Measurements from ENCODE around the gene RBFOX2.
"Not testable (repeated sequence)": the region's sequence is repeated elsewhere in the genome, so short reads cannot be mapped to it uniquely, and the experiment has no call there.

RBFOX2 gene

GRCh38 chr22:36021606-36022153 lies 6.9 kb downstream of the RBFOX2 start:
- Histone ChIP-seq H3K4me3 (ENCODE audit: severe bottlenecking) (no peak overlapping the region), H3K4me1 (ENCODE audit: insufficient read depth, poor library complexity, severe bottlenecking) (peaks cover 3% of the 10 kb centered on the region), H3K9me3 (ENCODE audit: severe bottlenecking) (no peaks in the 10 kb centered on the region), H3K36me3 (ENCODE audit: low read depth) (peaks cover 18% of the 10 kb centered on the region), H3K27ac (ENCODE audit: poor library complexity, severe bottlenecking) (no peak overlapping the region), H3K27me3 (ENCODE audit: insufficient read depth, poor library complexity, severe bottlenecking) (no peaks in the 10 kb centered on the region)
- no peak for ATAC-seq (ENCODE audit: low read depth)
- DNase-seq (ENCODE audit: low spot score), result no peak
- TF ChIP-seq, protein P1, sequence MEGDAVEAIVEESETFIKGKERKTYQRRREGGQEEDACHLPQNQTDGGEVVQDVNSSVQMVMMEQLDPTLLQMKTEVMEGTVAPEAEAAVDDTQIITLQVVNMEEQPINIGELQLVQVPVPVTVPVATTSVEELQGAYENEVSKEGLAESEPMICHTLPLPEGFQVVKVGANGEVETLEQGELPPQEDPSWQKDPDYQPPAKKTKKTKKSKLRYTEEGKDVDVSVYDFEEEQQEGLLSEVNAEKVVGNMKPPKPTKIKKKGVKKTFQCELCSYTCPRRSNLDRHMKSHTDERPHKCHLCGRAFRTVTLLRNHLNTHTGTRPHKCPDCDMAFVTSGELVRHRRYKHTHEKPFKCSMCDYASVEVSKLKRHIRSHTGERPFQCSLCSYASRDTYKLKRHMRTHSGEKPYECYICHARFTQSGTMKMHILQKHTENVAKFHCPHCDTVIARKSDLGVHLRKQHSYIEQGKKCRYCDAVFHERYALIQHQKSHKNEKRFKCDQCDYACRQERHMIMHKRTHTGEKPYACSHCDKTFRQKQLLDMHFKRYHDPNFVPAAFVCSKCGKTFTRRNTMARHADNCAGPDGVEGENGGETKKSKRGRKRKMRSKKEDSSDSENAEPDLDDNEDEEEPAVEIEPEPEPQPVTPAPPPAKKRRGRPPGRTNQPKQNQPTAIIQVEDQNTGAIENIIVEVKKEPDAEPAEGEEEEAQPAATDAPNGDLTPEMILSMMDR (IDR thresholded peaks at IDR 0.05; ENCODE audit: poor library complexity, severe bottlenecking), result no peak

DNA sequence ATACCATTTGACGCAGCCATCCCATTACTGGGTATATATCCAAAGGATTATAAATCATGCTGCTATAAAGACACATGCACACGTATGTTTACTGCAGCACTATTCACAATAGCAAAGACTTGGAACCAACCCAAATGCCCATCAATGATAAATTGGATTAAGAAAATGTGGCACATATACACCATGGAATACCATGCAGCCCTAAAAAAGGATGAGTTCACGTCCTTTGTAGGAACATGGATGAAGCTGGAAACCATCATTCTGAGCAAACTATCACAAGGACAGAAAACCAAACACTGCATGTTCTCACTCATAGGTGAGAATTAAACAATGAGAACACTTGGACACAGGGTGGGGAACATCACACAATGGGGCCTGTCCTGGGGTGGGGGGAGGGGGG lies 7.8 kb downstream of the RBFOX2 start:
- H3K36me3 ChIP-seq (ENCODE audit: low read depth), result peaks cover 18% of the 10 kb centered on the region
- H3K27ac ChIP-seq (ENCODE audit: poor library complexity, severe bottlenecking); H3K4me1 ChIP-seq (ENCODE audit: insufficient read depth, poor library complexity, severe bottlenecking); H3K4me3 ChIP-seq (ENCODE audit: severe bottlenecking); H3K9me3 ChIP-seq (ENCODE audit: severe bottlenecking); ATAC-seq (ENCODE audit: low read depth); H3K27me3 ChIP-seq (ENCODE audit: insufficient read depth, poor library complexity, severe bottlenecking); DNase-seq (ENCODE audit: low spot score): not testable (repeated sequence)

DNA sequence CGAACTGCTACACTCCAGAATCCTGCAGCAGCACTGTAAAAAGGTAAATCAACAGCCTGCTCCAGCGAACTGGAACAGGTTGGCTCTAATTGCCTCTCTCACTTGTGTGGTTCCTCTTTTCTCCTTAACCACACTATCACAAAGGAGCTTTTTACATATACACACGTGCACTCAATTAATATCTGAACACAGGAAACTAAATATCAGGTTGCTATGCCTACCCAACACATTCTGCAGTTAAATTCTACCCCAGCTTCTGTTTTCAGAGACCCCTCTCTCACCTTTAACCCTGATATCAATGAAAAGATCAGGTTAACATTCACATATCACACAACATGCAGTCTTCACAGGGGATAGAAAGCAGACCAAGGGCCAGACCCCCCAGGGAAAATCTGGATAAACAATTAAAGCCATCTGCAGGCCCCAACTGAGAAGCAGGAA lies 11.0 kb downstream of the RBFOX2 start:
- Histone ChIP-seq H3K36me3 (ENCODE audit: low read depth) (peaks cover 9% of the 10 kb centered on the region; the same call in 1 of the 2 replicates), H3K27me3 (ENCODE audit: insufficient read depth, poor library complexity, severe bottlenecking) (no peaks in the 10 kb centered on the region), H3K27ac (ENCODE audit: poor library complexity, severe bottlenecking) (no peak overlapping the region), H3K4me1 (ENCODE audit: insufficient read depth, poor library complexity, severe bottlenecking) (peaks cover 3% of the 10 kb centered on the region), H3K4me3 (ENCODE audit: severe bottlenecking) (no peak overlapping the region), H3K9me3 (ENCODE audit: severe bottlenecking) (no peaks in the 10 kb centered on the region)
- TF ChIP-seq, protein P1 (IDR thresholded peaks at IDR 0.05; ENCODE audit: poor library complexity, severe bottlenecking), result no peak
- no peak for ATAC-seq (ENCODE audit: low read depth)
- DNase-seq (ENCODE audit: low spot score), result no peak

GRCh38 chr22:36016684-36017083 lies 11.9 kb downstream of the RBFOX2 start:
- no peaks in the 10 kb centered on the region for H3K9me3 ChIP-seq (ENCODE audit: severe bottlenecking)
- H3K4me3 ChIP-seq (ENCODE audit: severe bottlenecking), result no peak overlapping the region
- peaks cover 9% of the 10 kb centered on the region; the same call in 1 of the 2 replicates for H3K36me3 ChIP-seq (ENCODE audit: low read depth)
- H3K27ac ChIP-seq (ENCODE audit: poor library complexity, severe bottlenecking), result no peak overlapping the region
- no peaks in the 10 kb centered on the region for H3K27me3 ChIP-seq (ENCODE audit: insufficient read depth, poor library complexity, severe bottlenecking)
- no peaks in the 10 kb centered on the region for H3K4me1 ChIP-seq (ENCODE audit: insufficient read depth, poor library complexity, severe bottlenecking)
- no peak for DNase-seq (ENCODE audit: low spot score)
- no peak for ATAC-seq (ENCODE audit: low read depth)
- TF ChIP-seq, protein P1 (IDR thresholded peaks at IDR 0.05; ENCODE audit: poor library complexity, severe bottlenecking), result no peak

- DNase-seq (ENCODE audit: low spot score), result no peak
These were observed 12.7 kb downstream of the RBFOX2 start for GRCh38 chr22:36015811-36016529.

More at GRCh38 chr22:36015811-36016529, 12.7 kb downstream of the RBFOX2 start:
- Histone ChIP-seq H3K4me1 (ENCODE audit: insufficient read depth, poor library complexity, severe bottlenecking) (peaks cover 6% of the 10 kb centered on the region), H3K9me3 (ENCODE audit: severe bottlenecking) (no peaks in the 10 kb centered on the region), H3K4me3 (ENCODE audit: severe bottlenecking) (no peak overlapping the region), H3K27ac (ENCODE audit: poor library complexity, severe bottlenecking) (no peak overlapping the region), H3K27me3 (ENCODE audit: insufficient read depth, poor library complexity, severe bottlenecking) (no peaks in the 10 kb centered on the region), H3K36me3 (ENCODE audit: low read depth) (peaks cover 9% of the 10 kb centered on the region; the same call in 1 of the 2 replicates)
- TF ChIP-seq, protein P1 (IDR thresholded peaks at IDR 0.05; ENCODE audit: poor library complexity, severe bottlenecking), result no peak
- ATAC-seq (ENCODE audit: low read depth), result no peak

Measured in RWPE2 (cell line).